ENCODE results near the gene PRKD1.

DNA sequence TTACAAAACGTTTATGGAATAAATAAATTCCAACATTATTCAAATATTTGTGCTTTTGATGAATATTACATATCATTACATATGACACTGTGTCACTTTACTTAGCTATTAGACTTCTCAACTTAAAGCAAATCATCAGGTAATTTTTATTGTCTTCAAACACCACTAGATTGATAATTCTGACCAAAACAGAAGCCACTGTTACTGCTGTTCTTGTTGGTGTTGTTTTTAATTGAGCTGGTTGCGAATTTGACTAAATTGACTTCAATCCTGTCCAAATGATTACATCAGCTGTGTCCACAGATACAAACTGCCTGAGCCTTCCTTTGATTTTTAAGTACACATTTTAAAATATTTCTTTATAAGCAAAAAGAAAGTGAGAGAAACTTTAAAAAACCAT is 29.2 kb downstream of the PRKD1 start:
- no peak for TF ChIP-seq EZH2phosphoT487 (IDR thresholded peaks at IDR 0.05; ENCODE audit: borderline replicate concordance, low read depth)
- TF ChIP-seq, protein P1, sequence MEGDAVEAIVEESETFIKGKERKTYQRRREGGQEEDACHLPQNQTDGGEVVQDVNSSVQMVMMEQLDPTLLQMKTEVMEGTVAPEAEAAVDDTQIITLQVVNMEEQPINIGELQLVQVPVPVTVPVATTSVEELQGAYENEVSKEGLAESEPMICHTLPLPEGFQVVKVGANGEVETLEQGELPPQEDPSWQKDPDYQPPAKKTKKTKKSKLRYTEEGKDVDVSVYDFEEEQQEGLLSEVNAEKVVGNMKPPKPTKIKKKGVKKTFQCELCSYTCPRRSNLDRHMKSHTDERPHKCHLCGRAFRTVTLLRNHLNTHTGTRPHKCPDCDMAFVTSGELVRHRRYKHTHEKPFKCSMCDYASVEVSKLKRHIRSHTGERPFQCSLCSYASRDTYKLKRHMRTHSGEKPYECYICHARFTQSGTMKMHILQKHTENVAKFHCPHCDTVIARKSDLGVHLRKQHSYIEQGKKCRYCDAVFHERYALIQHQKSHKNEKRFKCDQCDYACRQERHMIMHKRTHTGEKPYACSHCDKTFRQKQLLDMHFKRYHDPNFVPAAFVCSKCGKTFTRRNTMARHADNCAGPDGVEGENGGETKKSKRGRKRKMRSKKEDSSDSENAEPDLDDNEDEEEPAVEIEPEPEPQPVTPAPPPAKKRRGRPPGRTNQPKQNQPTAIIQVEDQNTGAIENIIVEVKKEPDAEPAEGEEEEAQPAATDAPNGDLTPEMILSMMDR (IDR thresholded peaks at IDR 0.05), result no peak
- TF ChIP-seq TEAD4 (IDR thresholded peaks at IDR 0.05; ENCODE audit: borderline replicate concordance, insufficient read depth), result no peak
- TF ChIP-seq, protein P2, sequence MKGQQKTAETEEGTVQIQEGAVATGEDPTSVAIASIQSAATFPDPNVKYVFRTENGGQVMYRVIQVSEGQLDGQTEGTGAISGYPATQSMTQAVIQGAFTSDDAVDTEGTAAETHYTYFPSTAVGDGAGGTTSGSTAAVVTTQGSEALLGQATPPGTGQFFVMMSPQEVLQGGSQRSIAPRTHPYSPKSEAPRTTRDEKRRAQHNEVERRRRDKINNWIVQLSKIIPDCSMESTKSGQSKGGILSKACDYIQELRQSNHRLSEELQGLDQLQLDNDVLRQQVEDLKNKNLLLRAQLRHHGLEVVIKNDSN (IDR thresholded peaks at IDR 0.05; ENCODE audit: borderline replicate concordance, low read depth), result no peak
- TF ChIP-seq SIN3A (IDR thresholded peaks at IDR 0.05; ENCODE audit: borderline replicate concordance, low read depth, low read length), result no peak
- TF ChIP-seq, protein P3, sequence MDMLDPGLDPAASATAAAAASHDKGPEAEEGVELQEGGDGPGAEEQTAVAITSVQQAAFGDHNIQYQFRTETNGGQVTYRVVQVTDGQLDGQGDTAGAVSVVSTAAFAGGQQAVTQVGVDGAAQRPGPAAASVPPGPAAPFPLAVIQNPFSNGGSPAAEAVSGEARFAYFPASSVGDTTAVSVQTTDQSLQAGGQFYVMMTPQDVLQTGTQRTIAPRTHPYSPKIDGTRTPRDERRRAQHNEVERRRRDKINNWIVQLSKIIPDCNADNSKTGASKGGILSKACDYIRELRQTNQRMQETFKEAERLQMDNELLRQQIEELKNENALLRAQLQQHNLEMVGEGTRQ (IDR thresholded peaks at IDR 0.05; ENCODE audit: borderline replicate concordance, low read depth, low read length), result no peak
- no peak for TF ChIP-seq ELF1 (IDR thresholded peaks at IDR 0.05)
- TF ChIP-seq EP300 (IDR thresholded peaks at IDR 0.05; ENCODE audit: borderline replicate concordance in 1 of 2, low read depth in 1 of 2, low read length in 1 of 2), result no peak

All from SK-N-SH (cell line).